Ascending aorta (tissue), 2 donors: ENCODE measurements around the gene METTL26. TPM values are rescaled to one million over a fixed set of nuclear protein-coding genes. Genes with fewer than 3 reads are reported as not detected.

Experiments
- DNase-seq, 2 donors: peaks; one replicate each; pipeline ENCODE4 v3.0.0-alpha.2; 2019; ENCODE audit warnings: low spot score in 2 of 2
- H3K27ac ChIP-seq, 2 donors: fragments of 200-600 bp; sonication (generic); one replicate each; pipeline ENCODE4 v1.5.1; 2016 to 2017; ENCODE audit warnings: mild to moderate bottlenecking in 1 of 2
- H3K27me3 ChIP-seq: fragments of 200-600 bp; sonication (generic); one replicate; pipeline ENCODE4 v1.5.1; 2017
- H3K36me3 ChIP-seq, 2 donors: fragments of 200-600 bp; sonication (generic); one replicate each; pipeline ENCODE4 v1.5.1; 2016
- H3K4me1 ChIP-seq, 2 donors: fragments of 200-600 bp; sonication (generic); one replicate each; pipeline ENCODE4 v1.5.1; 2016 to 2017; ENCODE audit warnings: mild to moderate bottlenecking in 1 of 2
- H3K4me3 ChIP-seq, 2 donors: fragments of 200-600 bp; sonication (generic); one replicate each; pipeline ENCODE4 v1.5.1; 2016 to 2017; ENCODE audit warnings: mild to moderate bottlenecking in 1 of 2
- H3K9me3 ChIP-seq, 2 donors: fragments of 200-600 bp; sonication (generic); one replicate each; pipeline ENCODE4 v1.5.1; 2016
- intact Hi-C: fragments of 100-400 bp; cut with DNase I; formaldehyde crosslinking; loops from one replicate; pipeline ENCODE4 v1.15.1; 2023
- total RNA-seq: library from RNA; depleted of rRNA; stranded (reverse); fragments of >200 nt; gene quantifications from one replicate; pipeline ENCODE4 v1.1.0, GENCODE V29; 2016
- TF ChIP-seq, protein P1 (sequence below), 3 experiments: fragments of 200-600 bp in 2 of 3; fragments of 450-650 bp in 1 of 3; sonication (generic) in 2 of 3; IDR thresholded peaks; one replicate each; pipeline ENCODE4 v1.5.1; 2016 to 2019; ENCODE audit warnings: antibody characterized with exemption in 3 of 3, mild to moderate bottlenecking in 1 of 3, moderate library complexity in 1 of 3

The METTL26 gene
- total RNA-seq, 1 donor from 2014 or later: 523 TPM

GRCh38 chr16:625117-625976 lies 10.8 kb downstream of the METTL26 start:
- DNase-seq: no peak
- Histone ChIP-seq H3K27me3 (no peaks in the 10 kb centered on the region), H3K4me3 (no peak overlapping the region), H3K9me3 (no peaks in the 10 kb centered on the region), H3K36me3 (peaks cover 26 to 39% of the 10 kb centered on the region in 2 donors), H3K4me1 (no peaks in the 10 kb centered on the region), H3K27ac (no peak overlapping the region)
- TF ChIP-seq, protein P1, sequence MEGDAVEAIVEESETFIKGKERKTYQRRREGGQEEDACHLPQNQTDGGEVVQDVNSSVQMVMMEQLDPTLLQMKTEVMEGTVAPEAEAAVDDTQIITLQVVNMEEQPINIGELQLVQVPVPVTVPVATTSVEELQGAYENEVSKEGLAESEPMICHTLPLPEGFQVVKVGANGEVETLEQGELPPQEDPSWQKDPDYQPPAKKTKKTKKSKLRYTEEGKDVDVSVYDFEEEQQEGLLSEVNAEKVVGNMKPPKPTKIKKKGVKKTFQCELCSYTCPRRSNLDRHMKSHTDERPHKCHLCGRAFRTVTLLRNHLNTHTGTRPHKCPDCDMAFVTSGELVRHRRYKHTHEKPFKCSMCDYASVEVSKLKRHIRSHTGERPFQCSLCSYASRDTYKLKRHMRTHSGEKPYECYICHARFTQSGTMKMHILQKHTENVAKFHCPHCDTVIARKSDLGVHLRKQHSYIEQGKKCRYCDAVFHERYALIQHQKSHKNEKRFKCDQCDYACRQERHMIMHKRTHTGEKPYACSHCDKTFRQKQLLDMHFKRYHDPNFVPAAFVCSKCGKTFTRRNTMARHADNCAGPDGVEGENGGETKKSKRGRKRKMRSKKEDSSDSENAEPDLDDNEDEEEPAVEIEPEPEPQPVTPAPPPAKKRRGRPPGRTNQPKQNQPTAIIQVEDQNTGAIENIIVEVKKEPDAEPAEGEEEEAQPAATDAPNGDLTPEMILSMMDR (IDR thresholded peaks at IDR 0.05): no peak
- intact Hi-C loops: no loop called here

GRCh38 chr16:624526-625070 lies 11.5 kb downstream of the METTL26 start:
- intact Hi-C loops: no loop called here
- DNase-seq: no peak
- peaks cover 26 to 39% of the 10 kb centered on the region in 2 donors for H3K36me3 ChIP-seq
- no peaks in the 10 kb centered on the region for H3K4me1 ChIP-seq
- no peaks in the 10 kb centered on the region for H3K27me3 ChIP-seq
- TF ChIP-seq, protein P1 (IDR thresholded peaks at IDR 0.05): no peak
- H3K9me3 ChIP-seq: no peaks in the 10 kb centered on the region
- H3K27ac ChIP-seq: no peak overlapping the region
- no peak overlapping the region for H3K4me3 ChIP-seq

GRCh38 chr16:622920-623280 lies 13.2 kb downstream of the METTL26 start:
- no peak overlapping the region for H3K4me3 ChIP-seq
- intact Hi-C loops: no loop called here
- peaks cover 21 to 30% of the 10 kb centered on the region in 2 donors for H3K36me3 ChIP-seq
- H3K27me3 ChIP-seq: no peaks in the 10 kb centered on the region
- no peaks in the 10 kb centered on the region for H3K9me3 ChIP-seq
- TF ChIP-seq, protein P1 (IDR thresholded peaks at IDR 0.05): no peak
- H3K4me1 ChIP-seq: no peaks in the 10 kb centered on the region
- no peak for DNase-seq
- H3K27ac ChIP-seq: no peak overlapping the region

GRCh38 chr16:621526-622105 lies 14.5 kb downstream of the METTL26 start:
- no peak for DNase-seq
- H3K4me3 ChIP-seq: no peak overlapping the region
- H3K4me1 ChIP-seq: no peaks in the 10 kb centered on the region
- no peak overlapping the region for H3K27ac ChIP-seq
- H3K9me3 ChIP-seq: no peaks in the 10 kb centered on the region
- H3K36me3 ChIP-seq: peaks cover 12 to 22% of the 10 kb centered on the region in 2 donors
- TF ChIP-seq, protein P1 (IDR thresholded peaks at IDR 0.05): no peak
- intact Hi-C loops: no loop called here
- no peaks in the 10 kb centered on the region for H3K27me3 ChIP-seq

DNA sequence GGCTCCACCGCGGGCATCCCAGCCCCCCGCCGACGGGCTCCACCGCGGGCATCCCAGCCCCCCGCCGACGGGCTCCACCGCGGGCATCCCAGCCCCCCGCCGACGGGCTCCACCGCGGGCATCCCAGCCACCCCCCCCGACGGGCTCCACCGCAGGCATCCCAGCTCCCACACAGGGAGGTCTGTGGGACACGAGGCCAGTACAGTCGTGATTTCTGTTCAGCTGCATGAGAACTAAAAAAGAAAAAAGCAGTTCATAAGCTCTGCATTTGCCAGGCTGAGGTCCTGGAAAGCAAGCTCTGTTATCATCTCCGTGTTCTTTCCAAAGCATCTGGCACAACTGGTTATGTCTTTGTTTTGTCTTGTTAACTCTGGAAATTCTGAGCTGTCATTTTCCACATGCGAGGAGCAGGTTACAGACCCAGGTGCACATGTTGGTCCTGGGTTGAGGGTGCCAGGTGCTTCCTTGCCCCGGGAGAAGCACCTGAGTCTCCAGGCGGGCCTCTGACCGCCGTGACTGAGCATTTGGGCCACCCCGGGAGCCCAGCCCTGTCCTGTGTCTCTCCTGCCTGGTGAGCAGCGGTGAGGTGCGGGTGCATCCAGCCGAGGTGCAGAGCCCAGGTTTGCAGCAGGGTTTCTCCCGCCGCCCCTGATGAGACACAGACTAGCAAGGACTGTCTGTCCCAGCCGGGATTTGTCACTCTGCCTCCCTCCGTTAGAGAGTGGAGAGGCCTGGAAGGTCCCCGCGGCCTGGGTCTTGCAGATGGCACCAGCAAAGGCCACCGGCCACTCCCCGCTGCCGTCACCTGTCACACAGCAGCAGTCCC lies 15.2 kb downstream of the METTL26 start:
- no peak overlapping the region for H3K27ac ChIP-seq
- no peak for DNase-seq
- H3K4me3 ChIP-seq: no peak overlapping the region
- TF ChIP-seq, protein P1 (IDR thresholded peaks at IDR 0.05): no peak
- H3K36me3 ChIP-seq: peaks cover 5 to 15% of the 10 kb centered on the region in 2 donors
- H3K27me3 ChIP-seq: no peaks in the 10 kb centered on the region
- H3K9me3 ChIP-seq: no peaks in the 10 kb centered on the region
- H3K4me1 ChIP-seq: no peaks in the 10 kb centered on the region
- intact Hi-C loops: no loop called here
